Effector memory CD4-positive, alpha-beta T cell (primary cell): Measurements from ENCODE around the gene CDC42BPB.

Experiments
- DNase-seq, 3 donors: peaks; one replicate each; pipeline ENCODE4 v3.0.0-alpha.2; 2020
- H3K27ac ChIP-seq: 2 replicates; pipeline ENCODE4 v1.7.0; 2013; ENCODE audit warnings: mild to moderate bottlenecking, low read length, moderate library complexity; ENCODE audit not compliant: insufficient read depth, poor library complexity, severe bottlenecking
- H3K27me3 ChIP-seq: replicated peaks from 2 replicates; pipeline ENCODE4 v1.7.0; 2013; ENCODE audit warnings: mild to moderate bottlenecking, low read length; ENCODE audit not compliant: insufficient read depth, control insufficient read depth, poor library complexity, severe bottlenecking
- H3K36me3 ChIP-seq: 2 replicates; pipeline ENCODE4 v1.7.0; 2013; ENCODE audit warnings: mild to moderate bottlenecking, low read length, moderate library complexity; ENCODE audit not compliant: control insufficient read depth, insufficient read depth
- H3K4me1 ChIP-seq: 2 replicates; pipeline ENCODE4 v1.7.0; 2013; ENCODE audit warnings: low read length, mild to moderate bottlenecking; ENCODE audit not compliant: control insufficient read depth, insufficient read depth, poor library complexity, severe bottlenecking
- H3K4me3 ChIP-seq: 2 replicates; pipeline ENCODE4 v1.7.0; 2013; ENCODE audit warnings: low read length, low read depth, mild to moderate bottlenecking; ENCODE audit not compliant: insufficient read depth, poor library complexity, severe bottlenecking
- H3K9me3 ChIP-seq: 2 replicates; pipeline ENCODE4 v1.7.0; 2013; ENCODE audit warnings: mild to moderate bottlenecking, low read length, moderate library complexity; ENCODE audit not compliant: control insufficient read depth

Gene CDC42BPB

DNA sequence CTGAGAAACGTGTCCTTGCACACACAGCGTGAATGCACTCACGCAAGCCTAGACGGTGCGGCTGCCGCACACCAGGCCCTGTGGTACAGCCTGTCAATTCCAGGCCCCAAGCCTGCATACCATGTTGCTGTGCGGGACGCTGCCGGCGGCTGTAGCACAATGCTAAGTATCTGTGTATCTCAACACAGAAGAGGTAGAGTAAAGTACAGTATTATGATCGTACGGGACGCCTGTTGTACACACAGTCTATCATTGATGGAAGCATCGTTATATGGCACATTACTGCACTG, 89.9 kb downstream of the CDC42BPB start:
- Histone ChIP-seq H3K36me3 (peaks cover 16% of the 10 kb centered on the region), H3K27me3 (no peaks in the 10 kb centered on the region), H3K27ac (no peak overlapping the region), H3K9me3 (no peaks in the 10 kb centered on the region), H3K4me3 (no peak overlapping the region), H3K4me1 (no peaks in the 10 kb centered on the region)
- no peak for DNase-seq

DNA sequence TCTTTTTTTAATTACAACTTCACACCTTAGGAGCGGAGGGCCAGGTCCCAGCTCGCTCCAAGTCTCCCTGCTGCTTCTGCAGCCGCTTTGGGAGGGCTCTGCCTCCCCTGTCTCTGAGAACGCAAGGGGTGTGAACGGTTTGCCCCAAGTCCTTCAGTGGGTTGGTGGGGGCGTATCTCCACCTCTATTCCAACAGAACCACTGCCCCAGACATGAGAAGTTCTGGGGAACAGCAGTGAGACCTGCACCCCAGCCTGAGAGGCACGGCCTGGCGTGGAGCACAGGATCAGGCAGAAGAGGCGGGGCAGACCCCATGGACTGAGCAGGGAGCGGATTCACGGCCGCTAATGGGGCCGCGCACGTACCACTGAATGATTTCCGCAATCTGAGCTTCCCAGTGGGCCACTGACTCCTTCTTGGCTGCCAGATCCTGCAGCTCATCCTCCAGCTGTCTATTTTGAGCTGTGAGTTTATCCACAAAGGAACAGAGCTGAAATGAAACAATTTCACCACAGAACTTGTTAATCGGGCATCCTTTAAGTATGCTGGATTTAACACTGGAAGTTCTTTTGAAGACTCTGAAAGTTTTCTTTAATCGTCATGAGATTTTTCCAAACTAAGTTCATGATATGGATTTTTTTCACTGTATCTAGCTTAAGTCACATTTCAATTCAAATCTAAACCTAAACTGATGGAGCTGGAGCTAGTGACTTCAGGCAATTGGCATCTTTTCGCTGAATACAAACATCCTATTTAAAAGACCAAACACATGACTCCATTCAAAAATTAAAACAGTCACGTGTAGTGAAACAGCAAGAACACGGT, 90.5 kb downstream of the CDC42BPB start:
- no peaks in the 10 kb centered on the region for H3K4me1 ChIP-seq
- H3K9me3 ChIP-seq = no peaks in the 10 kb centered on the region
- peaks cover 20% of the 10 kb centered on the region for H3K36me3 ChIP-seq
- H3K4me3 ChIP-seq = no peak overlapping the region
- no peak overlapping the region for H3K27ac ChIP-seq
- no peak for DNase-seq
- H3K27me3 ChIP-seq = no peaks in the 10 kb centered on the region

DNA sequence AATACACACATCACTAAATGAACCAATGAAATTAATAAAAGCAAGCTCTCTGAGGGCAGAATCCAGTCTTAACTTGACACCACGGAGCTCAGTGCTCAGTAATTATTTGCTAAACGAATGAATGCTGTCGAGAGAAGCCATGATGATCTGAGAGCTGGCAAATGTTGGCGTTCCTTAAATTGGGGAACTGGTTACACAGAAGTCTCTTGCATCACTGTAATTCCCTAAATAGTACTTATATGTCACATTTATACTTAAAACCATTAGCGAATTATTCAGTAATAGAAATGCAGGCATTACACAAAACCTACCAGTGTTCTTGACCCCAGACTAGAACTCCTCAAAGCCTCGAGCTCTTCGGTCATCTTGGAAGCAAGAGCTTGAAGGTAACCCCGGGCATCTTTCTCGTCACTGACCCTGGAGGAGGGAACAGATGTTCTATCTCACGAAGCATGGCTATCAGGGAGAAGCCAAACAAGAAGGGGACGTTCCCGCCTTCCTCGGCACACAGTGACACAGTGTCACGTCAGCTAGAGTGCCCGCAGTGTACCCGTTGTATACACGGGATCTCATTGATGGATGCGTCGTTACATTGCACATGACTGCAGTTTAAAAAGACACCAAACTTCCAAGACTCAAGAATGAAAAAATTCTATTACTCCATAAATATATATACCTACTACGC, 91.2 kb downstream of the CDC42BPB start:
- H3K36me3 ChIP-seq = peaks cover 20% of the 10 kb centered on the region
- H3K9me3 ChIP-seq = no peaks in the 10 kb centered on the region
- H3K27ac ChIP-seq = no peak overlapping the region
- no peak overlapping the region for H3K4me3 ChIP-seq
- no peaks in the 10 kb centered on the region for H3K27me3 ChIP-seq
- no peaks in the 10 kb centered on the region for H3K4me1 ChIP-seq
- no peak for DNase-seq

DNA sequence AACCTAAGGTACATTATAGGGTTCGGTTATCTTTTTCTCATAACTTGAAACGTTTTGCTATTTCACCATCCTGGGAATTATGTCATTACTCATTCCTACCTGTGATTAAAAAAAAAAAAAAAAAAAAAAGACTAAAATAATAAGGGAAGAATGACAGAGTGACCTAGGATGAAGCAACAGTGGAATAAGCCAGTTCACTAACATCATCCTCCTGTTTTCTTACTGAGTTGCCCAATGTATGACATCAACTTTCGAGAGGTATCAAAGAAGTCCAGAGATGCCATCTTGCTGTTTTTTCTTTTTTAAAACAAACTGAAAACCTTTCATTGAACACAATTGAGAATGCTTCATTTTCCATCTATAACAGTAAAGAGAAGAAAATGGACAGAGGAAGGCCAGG, 92.1 kb downstream of the CDC42BPB start:
- H3K36me3 ChIP-seq = peaks cover 20% of the 10 kb centered on the region
- no peaks in the 10 kb centered on the region for H3K27me3 ChIP-seq
- DNase-seq = no peak
- no peak overlapping the region for H3K27ac ChIP-seq
- H3K4me3 ChIP-seq = no peak overlapping the region
- no peaks in the 10 kb centered on the region for H3K4me1 ChIP-seq
- H3K9me3 ChIP-seq = no peaks in the 10 kb centered on the region

DNA sequence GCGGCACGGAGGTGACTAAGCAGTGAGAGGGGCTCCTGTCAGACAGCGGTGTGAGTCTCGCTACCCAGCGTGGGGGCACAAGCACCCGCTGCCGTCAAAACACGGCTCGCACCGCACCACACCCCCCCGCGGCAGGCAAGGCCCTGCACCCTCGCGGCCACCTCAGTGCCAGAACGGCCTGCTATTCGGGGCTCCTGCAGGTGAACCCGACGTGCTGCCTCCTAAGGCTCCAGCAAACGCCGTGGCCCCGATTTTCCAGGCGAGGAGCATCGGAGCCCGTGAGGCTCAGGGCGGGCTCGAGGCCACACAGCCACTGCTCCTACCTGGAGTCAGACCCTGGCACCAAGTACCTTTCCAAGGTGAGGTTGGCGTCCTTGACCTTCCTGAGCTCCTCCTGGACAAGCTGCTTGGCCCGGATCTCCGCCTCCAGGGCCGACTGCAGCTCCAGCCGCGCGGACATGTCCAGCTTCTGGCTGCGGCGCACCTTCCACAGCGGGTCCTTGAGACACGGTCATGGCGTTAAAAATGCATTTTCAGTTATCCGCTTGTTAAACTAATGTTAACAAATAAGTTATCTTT, 93.1 kb downstream of the CDC42BPB start:
- H3K4me1 ChIP-seq = no peaks in the 10 kb centered on the region
- H3K9me3 ChIP-seq = no peaks in the 10 kb centered on the region
- H3K4me3 ChIP-seq = no peak overlapping the region
- H3K27ac ChIP-seq = no peak overlapping the region
- peaks cover 12% of the 10 kb centered on the region for H3K36me3 ChIP-seq
- no peaks in the 10 kb centered on the region for H3K27me3 ChIP-seq
- no peak for DNase-seq

DNA sequence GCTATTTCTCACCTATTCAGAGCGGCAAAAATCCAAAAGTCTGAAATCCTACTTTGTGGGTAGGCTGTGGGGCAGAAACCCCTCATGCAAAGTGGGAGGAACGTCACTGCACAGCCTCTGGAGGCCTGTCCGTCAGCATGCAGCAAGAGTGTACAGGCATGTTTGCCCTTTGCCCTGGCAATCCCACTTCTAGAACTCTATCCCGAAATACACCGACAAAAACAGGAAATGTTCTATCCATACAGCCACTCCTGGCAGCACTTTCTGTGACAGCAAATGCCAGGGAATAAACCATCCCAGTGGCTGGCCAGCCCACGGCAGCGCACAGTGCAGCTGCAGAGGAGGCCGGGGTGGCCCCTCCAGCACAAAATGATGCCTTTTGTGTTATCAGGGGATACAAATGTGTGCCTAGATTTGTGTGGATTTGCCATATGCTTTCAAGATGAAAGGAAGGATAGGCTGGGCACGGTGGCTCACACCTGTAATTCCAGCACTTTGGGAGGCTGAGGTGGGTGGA, 95.2 kb downstream of the CDC42BPB start:
- Histone ChIP-seq H3K36me3 (peaks cover 11% of the 10 kb centered on the region), H3K27me3 (no peaks in the 10 kb centered on the region), H3K27ac (no peak overlapping the region), H3K4me1 (no peaks in the 10 kb centered on the region), H3K9me3 (no peaks in the 10 kb centered on the region), H3K4me3 (no peak overlapping the region)
- DNase-seq = no peak

DNA sequence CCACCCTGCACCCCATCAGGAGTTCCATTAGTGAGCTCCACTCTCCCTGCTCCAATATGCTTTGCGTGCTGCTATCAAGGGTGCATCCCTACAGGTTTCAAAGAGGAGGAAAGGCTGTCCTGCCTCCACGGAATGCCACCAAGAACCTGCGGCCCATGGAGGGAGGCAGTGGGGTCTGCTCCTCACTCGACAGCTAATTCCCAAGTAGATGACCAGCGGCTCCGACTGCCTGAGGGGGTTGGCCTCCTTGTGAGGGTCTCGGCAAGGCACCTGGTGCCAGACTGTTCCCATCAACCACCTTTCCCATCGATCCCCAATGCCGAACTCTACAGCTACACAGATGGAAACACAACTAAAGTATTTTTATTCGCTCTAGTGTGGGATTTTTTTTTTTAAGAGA, 98.9 kb downstream of the CDC42BPB start:
- Histone ChIP-seq H3K36me3 (peaks cover 5% of the 10 kb centered on the region), H3K4me3 (no peak overlapping the region), H3K4me1 (no peaks in the 10 kb centered on the region), H3K27me3 (no peaks in the 10 kb centered on the region), H3K27ac (no peak overlapping the region), H3K9me3 (no peaks in the 10 kb centered on the region)
- no peak for DNase-seq

DNA sequence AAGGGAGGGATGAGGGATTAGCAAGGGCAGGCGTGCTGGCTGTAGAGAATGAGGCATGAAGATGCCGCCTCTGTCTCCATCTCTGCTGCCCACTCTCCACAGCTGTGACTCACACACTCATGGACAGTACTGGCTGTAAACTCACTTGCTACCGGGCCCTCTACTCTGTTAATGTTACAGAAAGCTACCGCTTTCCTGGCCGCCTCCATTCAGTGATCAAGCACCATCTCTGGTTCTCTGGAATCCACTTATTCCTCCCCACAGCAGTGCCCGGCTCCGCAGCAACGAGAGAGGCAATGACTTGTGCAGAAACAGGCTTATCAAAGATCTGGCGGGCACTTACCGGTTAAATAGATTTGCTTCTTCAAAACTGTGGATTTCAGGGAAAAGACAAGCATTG, 100.1 kb downstream of the CDC42BPB start:
- Histone ChIP-seq H3K27me3 (no peaks in the 10 kb centered on the region), H3K27ac (no peak overlapping the region), H3K4me1 (no peaks in the 10 kb centered on the region), H3K36me3 (peaks cover 2% of the 10 kb centered on the region), H3K4me3 (no peak overlapping the region), H3K9me3 (no peaks in the 10 kb centered on the region)
- DNase-seq = no peak

DNA sequence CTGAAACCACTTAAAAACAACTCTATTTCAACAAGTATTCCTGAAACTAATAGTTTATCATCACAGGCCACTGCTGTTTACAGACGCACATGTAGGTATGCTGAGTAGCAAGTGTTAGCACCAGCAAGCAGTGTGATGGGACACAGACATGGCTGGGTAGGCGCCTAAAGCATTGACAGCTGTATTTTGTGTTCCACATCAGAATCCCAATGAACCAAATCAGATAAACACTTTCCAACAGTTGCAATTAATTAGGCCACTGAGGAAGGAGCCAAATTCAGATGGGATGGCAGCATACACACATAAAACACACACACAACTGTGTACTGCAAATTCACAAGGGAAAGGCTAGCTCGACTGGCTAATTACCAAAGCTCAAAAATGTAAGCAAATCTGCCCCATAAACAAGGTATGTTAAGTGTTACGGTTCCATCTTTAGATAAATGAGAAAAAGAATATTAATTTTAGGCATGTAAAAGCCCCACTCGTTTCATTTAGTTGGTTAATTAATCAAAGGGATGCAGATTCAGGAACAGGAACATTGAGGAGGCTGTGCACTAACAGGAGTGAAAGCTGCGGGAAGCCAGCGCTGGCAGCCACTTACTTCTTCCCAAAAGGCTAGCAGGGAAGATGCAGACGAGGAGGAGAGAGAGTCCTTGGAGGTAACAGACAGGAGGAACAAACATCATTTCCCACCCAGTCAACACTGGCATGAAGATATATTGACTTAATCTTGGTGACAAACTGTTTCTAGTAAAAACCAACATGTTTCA, 101.5 kb downstream of the CDC42BPB start:
- H3K36me3 ChIP-seq = no peaks in the 10 kb centered on the region

More for the DNA sequence above, 101.5 kb downstream of the CDC42BPB start:
- Histone ChIP-seq H3K27ac (no peak overlapping the region), H3K27me3 (no peaks in the 10 kb centered on the region), H3K9me3 (no peaks in the 10 kb centered on the region), H3K4me3 (no peak overlapping the region), H3K4me1 (no peaks in the 10 kb centered on the region)
- DNase-seq = no peak
